Measurements from ENCODE around the gene ADCY4. TPM values are rescaled to one million over a fixed set of nuclear protein-coding genes. Genes with fewer than 3 reads are reported as not detected.
"Not testable (repeated sequence)": the region's sequence is repeated elsewhere in the genome, so short reads cannot be mapped to it uniquely, and the experiment has no call there.

The ADCY4 gene
- total RNA-seq, 1 experiment from 2014 or later: 1.1 TPM

- no peaks in the 10 kb centered on the region for H3K9me3 Mint-ChIP-seq
- no peak overlapping the region for H3K27ac Mint-ChIP-seq
- peaks cover 32% of the 10 kb centered on the region for H3K4me1 Mint-ChIP-seq
- H3K4me3 Mint-ChIP-seq: no peak overlapping the region
- peaks cover 4% of the 10 kb centered on the region; the same call in 1 of the 2 replicates for H3K36me3 Mint-ChIP-seq
- ChIA-PET POLR2A (interaction anchor here (1.1 kb wide), 1 partner anchor 59 kb away, joined by 3 read pairs; no protein-coding TSS in a partner anchor), CTCF (interaction anchor here (0.9 to 3.7 kb wide), 4 partner anchors 21 to 65 kb away, joined by 3 to 29 read pairs (median 3); partner anchors contain the start of gene CIDEB)
- TF ChIP-seq SOX15 (CRISPR knock-in tag; IDR thresholded peaks at IDR 0.05): no peak
- TF ChIP-seq ZNF281 (CRISPR knock-in tag; IDR thresholded peaks at IDR 0.05): no peak
- no peak for TF ChIP-seq ZBTB21 (CRISPR knock-in tag; IDR thresholded peaks at IDR 0.05; ENCODE audit: borderline replicate concordance)
- TF ChIP-seq ZNF138 (CRISPR knock-in tag; conservative IDR thresholded peaks at IDR 0.05): no peak
- ATAC-seq: no peak
- DNase-seq (ENCODE audit: low spot score): no peak
- H3K27me3 Mint-ChIP-seq (ENCODE audit: low read depth): no peaks in the 10 kb centered on the region
Observed at GRCh38 chr14:24372701-24373416, 38.0 kb upstream of the ADCY4 start.

GRCh38 chr14:24371605-24372004 lies 36.7 kb upstream of the ADCY4 start:
- not testable (repeated sequence) for H3K27me3 Mint-ChIP-seq (ENCODE audit: low read depth); H3K4me3 Mint-ChIP-seq; H3K9me3 Mint-ChIP-seq; H3K36me3 Mint-ChIP-seq; DNase-seq (ENCODE audit: low spot score); H3K27ac Mint-ChIP-seq; ATAC-seq
- CTCF ChIA-PET: interaction anchor here (0.8 to 3.7 kb wide), 3 partner anchors 9 to 60 kb away, joined by 3 to 29 read pairs (median 5); no protein-coding TSS in a partner anchor
- peaks cover 19% of the 10 kb centered on the region for H3K4me1 Mint-ChIP-seq
- POLR2A ChIA-PET: interaction anchor here (0.7 kb wide), 1 partner anchor 22 kb away, joined by 4 read pairs; no protein-coding TSS in a partner anchor

- DNase-seq (ENCODE audit: low spot score): no peak
- Mint-ChIP-seq H3K4me1 (peaks cover 14% of the 10 kb centered on the region), H3K36me3 (peaks cover 4% of the 10 kb centered on the region; the same call in 1 of the 2 replicates), H3K9me3 (no peaks in the 10 kb centered on the region), H3K27me3 (ENCODE audit: low read depth) (no peaks in the 10 kb centered on the region), H3K27ac (no peak overlapping the region), H3K4me3 (no peak overlapping the region)
- ATAC-seq: no peak
- ChIA-PET CTCF (interaction anchor here (1.2 to 3.7 kb wide), 4 partner anchors 9 to 61 kb away, joined by 3 to 29 read pairs (median 5); no protein-coding TSS in a partner anchor), POLR2A (no interaction called here)
- TF ChIP-seq RELA (CRISPR knock-in tag; IDR thresholded peaks at IDR 0.05; ENCODE audit: borderline replicate concordance) (no peak), NFATC4 (CRISPR knock-in tag; IDR thresholded peaks at IDR 0.05) (no peak), PRDM15 (CRISPR knock-in tag; IDR thresholded peaks at IDR 0.05) (no peak), NFE2L1 (CRISPR knock-in tag; IDR thresholded peaks at IDR 0.05) (no peak), ETV6 (CRISPR knock-in tag; IDR thresholded peaks at IDR 0.05) (no peak), MLX (CRISPR knock-in tag; IDR thresholded peaks at IDR 0.05) (no peak), OVOL2 (CRISPR knock-in tag; IDR thresholded peaks at IDR 0.05; ENCODE audit: borderline replicate concordance) (no peak), CREB1 (CRISPR knock-in tag; IDR thresholded peaks at IDR 0.05) (no peak), ZNF423 (CRISPR knock-in tag; IDR thresholded peaks at IDR 0.05) (no peak), ZBTB21 (CRISPR knock-in tag; IDR thresholded peaks at IDR 0.05; ENCODE audit: borderline replicate concordance) (no peak), ZNF263 (CRISPR knock-in tag; IDR thresholded peaks at IDR 0.05; ENCODE audit: low read depth) (no peak), GABPB1 (CRISPR knock-in tag; IDR thresholded peaks at IDR 0.05) (no peak), ZNF671 (CRISPR knock-in tag; IDR thresholded peaks at IDR 0.05) (no peak), IRF2 (CRISPR knock-in tag; IDR thresholded peaks at IDR 0.05; ENCODE audit: borderline replicate concordance, low read depth) (no peak), ZNF317 (CRISPR knock-in tag; IDR thresholded peaks at IDR 0.05; ENCODE audit: borderline replicate concordance, low read depth) (no peak), E2F4 (CRISPR knock-in tag; IDR thresholded peaks at IDR 0.05; ENCODE audit: borderline replicate concordance, low read depth) (no peak), ZNF232 (CRISPR knock-in tag; IDR thresholded peaks at IDR 0.05) (no peak), FOXJ3 (CRISPR knock-in tag; IDR thresholded peaks at IDR 0.05; ENCODE audit: borderline replicate concordance) (no peak)
Observed at GRCh38 chr14:24370748-24371147, 35.9 kb upstream of the ADCY4 start.

Data from WTC11 (cell line).